Measurements from ENCODE around the gene NCK1.

DNA sequence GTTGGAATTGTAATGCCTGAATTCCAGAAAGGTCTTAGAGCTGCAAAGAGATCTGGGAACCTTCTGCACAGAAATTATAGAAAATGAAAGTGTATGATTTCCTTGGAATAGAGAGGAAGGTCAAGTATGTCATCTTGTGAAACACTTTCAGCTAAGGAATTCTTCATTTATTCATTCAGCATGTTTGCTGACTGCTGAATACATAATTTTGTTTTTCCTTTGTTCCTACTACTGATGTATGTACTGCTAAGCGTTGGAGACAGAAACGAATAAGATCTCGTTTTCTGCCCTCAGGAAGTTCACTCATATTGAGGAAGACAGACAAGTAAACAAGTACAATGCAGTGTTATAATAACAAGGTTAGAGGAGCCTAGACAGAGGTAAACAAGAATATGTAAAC, 81.4 kb downstream of the NCK1 start:
- TF ChIP-seq SP1 (IDR thresholded peaks at IDR 0.05; ENCODE audit: low read depth): no peak
- TF ChIP-seq, protein P1, sequence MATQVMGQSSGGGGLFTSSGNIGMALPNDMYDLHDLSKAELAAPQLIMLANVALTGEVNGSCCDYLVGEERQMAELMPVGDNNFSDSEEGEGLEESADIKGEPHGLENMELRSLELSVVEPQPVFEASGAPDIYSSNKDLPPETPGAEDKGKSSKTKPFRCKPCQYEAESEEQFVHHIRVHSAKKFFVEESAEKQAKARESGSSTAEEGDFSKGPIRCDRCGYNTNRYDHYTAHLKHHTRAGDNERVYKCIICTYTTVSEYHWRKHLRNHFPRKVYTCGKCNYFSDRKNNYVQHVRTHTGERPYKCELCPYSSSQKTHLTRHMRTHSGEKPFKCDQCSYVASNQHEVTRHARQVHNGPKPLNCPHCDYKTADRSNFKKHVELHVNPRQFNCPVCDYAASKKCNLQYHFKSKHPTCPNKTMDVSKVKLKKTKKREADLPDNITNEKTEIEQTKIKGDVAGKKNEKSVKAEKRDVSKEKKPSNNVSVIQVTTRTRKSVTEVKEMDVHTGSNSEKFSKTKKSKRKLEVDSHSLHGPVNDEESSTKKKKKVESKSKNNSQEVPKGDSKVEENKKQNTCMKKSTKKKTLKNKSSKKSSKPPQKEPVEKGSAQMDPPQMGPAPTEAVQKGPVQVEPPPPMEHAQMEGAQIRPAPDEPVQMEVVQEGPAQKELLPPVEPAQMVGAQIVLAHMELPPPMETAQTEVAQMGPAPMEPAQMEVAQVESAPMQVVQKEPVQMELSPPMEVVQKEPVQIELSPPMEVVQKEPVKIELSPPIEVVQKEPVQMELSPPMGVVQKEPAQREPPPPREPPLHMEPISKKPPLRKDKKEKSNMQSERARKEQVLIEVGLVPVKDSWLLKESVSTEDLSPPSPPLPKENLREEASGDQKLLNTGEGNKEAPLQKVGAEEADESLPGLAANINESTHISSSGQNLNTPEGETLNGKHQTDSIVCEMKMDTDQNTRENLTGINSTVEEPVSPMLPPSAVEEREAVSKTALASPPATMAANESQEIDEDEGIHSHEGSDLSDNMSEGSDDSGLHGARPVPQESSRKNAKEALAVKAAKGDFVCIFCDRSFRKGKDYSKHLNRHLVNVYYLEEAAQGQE (IDR thresholded peaks at IDR 0.05; ENCODE audit: low read depth): no peak
- TF ChIP-seq, protein P2, sequence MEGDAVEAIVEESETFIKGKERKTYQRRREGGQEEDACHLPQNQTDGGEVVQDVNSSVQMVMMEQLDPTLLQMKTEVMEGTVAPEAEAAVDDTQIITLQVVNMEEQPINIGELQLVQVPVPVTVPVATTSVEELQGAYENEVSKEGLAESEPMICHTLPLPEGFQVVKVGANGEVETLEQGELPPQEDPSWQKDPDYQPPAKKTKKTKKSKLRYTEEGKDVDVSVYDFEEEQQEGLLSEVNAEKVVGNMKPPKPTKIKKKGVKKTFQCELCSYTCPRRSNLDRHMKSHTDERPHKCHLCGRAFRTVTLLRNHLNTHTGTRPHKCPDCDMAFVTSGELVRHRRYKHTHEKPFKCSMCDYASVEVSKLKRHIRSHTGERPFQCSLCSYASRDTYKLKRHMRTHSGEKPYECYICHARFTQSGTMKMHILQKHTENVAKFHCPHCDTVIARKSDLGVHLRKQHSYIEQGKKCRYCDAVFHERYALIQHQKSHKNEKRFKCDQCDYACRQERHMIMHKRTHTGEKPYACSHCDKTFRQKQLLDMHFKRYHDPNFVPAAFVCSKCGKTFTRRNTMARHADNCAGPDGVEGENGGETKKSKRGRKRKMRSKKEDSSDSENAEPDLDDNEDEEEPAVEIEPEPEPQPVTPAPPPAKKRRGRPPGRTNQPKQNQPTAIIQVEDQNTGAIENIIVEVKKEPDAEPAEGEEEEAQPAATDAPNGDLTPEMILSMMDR (IDR thresholded peaks at IDR 0.05 in 2 of 3, conservative IDR thresholded peaks at IDR 0.05 in 1 of 3; ENCODE audit: borderline replicate concordance in 1 of 3, insufficient read depth in 1 of 3, low read depth in 2 of 3, low read length in 2 of 3): no peak
- no peak for TF ChIP-seq ZFX (IDR thresholded peaks at IDR 0.05)
- TF ChIP-seq ZBTB33 (IDR thresholded peaks at IDR 0.05; ENCODE audit: extremely low read depth, insufficient replicate concordance, low read length): no peak
